Measurements from ENCODE around the gene NYAP1.
A peak's percentile ranks its signal among the peaks of the same experiment; 100 is the strongest.

The NYAP1 gene

DNA sequence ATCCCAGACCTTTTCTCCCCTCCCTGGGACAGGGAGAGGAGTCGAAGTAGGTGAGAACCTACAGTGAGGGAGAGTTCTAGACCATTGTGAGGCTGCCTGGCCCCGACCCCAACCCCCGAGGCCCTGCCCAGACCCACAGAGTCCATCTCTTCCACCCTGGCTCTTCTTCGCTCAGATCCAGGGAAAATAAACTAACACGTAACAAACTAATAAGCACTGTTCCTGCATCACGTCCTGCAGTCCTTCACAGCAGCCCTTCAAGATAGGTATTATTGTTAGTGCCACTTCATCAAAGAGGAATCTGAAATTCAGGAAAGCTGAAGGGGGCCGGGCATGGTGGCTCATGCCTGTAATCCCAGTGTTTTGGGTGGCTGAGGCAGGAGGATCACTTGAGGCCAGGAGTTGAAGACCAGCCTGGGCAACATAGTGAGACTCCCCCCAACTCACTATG, 19.5 kb upstream of the NYAP1 start, which contains the start of gene SPACDR:
Gene SPACDR (minus strand): TSS at position 51 of the 451 bp plus-strand sequence. CDS start 235 bp downstream, outside the sequence.
- DNase-seq: no peak

DNA sequence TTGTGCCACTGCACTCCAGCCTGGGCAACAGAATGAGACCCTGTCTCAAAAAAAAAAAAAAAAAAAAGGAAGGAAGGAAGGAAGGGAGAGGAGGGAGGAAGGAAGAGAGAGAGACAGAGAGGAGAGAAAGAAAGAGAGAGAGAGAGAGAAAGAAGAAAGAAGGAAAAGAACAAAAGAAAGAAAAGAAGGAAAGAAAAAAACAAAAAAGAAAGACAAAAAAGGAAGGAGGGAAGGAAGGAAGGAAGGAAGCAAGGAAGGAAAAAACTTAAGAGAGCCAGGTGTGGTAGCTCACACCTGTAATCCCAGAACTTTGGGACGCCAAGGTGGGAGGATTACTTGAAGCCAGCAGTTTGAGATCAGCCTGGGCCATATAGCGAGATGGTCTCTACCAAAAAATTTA, 18.9 kb upstream of the NYAP1 start:
- DNase-seq: no peak

DNA sequence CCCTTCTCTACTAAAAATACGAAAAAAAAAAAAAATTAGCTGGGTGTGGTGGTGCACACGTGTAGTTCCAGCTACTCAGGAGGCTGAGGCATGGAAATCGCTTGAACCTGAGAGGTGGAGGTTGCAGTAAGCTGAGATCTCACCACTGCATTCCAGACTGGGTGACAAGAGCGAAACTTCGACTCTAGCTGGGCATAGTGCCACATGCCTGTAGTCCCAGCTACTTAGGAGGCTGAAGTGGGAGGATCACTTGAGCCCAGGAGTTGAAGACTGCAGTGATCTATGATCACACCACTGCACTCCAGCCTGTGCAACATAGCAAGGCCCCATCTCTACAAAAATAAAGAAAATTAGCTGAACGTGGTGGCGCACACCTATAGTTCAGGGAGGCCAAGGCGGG, 18.4 kb upstream of the NYAP1 start:
- DNase-seq: no peak

DNA sequence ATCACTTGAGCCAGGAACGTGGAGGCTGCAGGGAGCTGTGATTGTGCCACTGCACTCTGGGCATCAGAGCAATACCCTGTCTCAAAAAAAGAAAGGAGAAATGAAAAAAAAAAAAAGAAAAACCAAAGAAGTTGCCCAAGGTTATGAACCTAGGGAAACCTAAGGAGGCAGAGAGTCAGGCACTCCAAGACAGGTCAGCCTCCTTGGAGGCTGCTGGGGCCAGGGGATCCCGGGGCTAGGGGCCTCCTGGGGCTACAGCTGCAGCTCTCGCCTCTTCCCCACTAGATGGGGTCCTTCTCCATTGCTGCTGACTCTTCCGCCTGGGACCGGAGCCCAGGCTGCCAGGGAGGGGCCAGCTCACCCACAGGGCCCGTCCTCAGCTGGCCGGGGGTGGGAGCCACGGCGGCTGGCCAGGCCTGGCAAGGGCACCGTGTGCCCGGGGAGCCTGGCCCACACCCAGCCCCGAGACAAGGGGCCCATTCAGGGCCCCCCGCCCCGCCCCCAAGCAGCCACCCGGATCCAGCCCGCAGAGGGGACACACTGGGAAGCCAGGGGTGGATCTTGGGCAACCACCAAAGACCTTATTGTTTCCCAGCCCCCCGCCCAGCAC, 17.9 kb upstream of the NYAP1 start:
- DNase-seq: peak; percentile 30

DNA sequence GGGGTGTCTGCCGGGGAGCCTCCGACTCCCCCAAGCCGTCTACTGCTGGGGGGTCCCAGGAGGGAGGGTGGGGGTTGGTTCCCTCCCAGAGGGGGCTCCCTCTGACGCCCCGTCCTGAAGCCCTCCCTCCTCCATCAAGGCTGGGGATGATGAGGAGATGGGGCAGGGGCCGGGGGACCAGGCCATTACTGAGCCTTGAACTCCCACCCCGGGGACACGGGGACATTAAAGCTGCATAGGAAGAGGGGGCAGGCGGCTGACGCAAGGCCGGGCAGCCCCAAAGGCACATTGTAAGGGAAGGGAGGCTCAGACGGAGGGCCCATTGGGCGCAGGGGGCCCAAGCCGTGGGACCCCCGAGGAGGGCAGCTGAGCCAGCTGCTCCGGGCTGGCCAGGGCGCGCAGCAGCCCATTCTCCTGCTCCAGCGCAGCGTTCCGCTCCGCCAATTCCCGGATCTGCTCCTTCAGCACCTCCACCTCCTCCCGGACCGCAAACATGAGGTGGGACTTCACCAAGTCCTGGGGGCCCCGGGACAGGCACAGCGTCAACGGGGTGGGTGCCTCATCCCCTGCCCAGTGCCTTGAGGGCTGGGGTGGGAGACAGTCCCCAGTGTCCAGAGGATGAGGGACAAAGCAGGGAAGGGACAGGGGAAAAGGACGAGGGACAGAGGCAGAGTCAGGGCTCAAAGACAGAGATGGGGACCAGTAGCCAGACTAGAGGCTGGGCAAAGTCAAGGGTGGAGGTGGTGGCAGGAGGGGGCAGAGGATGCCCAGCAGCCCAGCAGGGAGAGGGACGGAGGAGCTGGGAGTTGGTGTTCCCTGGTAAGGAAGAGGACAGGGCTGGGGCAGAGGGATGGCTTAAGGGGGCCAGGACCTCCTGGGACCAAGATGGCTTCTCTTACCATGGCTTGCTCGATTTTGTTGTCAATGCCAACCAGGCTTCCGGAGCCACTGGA, 16.8 kb upstream of the NYAP1 start:
- DNase-seq: no peak

DNA sequence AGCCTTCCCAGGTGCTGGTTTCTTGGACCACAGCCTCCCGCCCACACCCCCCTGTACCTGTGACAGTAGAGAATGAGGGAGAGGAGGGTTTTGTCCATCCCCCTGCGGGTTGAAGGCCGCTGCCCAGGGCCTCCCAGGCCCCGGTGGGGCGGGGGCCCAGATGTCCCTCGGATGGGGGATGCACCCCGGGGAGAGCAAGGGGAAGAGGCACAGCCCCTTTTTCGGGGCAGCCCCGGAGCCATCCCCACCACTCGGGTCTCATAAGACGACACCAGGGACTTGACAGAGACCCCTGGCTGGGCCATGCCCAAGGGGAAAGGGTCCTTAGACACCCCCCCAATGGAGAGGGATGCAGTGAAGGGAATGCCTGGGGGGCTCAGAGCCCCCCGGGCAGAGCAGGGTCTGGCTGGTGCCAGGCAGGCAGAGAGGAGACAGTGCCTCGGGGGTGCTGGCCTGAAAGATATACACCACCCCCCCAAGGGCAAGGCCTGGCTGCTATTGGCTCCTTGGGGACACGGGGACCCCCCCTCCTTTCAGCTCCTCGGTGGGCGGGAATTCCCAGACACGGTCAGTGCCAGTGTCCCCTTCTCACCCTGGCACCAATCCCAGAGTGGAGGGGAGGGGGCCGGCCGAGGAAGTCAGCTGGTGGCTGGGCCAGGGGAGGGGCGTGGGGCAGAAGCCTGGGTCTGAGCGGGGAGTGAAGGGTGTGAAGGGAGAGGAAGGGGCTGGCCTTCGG, 15.9 kb upstream of the NYAP1 start:
- no peak for DNase-seq

DNA sequence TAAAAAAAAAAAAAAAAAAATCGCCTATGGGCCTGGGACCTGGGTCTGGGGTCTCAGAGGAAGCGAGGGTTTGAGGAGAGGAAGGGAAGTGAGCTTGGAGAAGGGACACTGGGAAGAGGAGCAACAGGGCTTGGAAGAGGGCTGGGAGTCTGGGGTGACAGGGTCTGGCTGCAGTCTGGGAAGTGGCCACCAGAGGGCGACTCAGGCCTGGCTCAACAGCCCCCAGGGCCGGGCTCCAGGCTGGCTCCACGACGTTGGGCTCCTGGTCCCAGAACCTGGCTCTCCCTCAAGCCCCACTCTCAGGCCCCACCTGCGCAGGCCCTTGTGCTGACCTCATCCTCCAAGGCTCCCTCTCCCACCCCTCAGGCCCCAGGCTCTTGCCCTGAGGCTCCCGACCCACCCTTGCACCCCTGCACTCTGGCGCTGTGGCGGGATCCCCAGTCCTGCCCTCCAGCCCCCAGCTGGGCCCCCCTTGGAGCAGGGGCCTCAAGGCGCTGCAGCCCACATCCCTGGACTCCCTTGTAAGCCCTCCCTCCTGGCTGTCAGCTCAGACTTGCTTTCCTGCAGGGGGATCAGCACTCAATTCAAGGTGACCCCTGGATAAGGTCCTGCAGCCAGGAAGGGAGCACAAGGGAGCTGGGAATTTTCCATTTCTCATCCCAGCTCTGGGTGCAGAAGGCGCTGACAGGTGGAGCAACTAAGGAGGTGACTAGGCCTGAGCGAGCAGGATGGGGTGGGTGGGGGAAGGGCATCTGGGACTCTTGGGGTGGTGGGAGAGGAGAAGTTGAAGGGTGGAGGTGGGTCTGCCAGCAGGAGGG, 14.3 kb upstream of the NYAP1 start:
- DNase-seq: peak; percentile 59

DNA sequence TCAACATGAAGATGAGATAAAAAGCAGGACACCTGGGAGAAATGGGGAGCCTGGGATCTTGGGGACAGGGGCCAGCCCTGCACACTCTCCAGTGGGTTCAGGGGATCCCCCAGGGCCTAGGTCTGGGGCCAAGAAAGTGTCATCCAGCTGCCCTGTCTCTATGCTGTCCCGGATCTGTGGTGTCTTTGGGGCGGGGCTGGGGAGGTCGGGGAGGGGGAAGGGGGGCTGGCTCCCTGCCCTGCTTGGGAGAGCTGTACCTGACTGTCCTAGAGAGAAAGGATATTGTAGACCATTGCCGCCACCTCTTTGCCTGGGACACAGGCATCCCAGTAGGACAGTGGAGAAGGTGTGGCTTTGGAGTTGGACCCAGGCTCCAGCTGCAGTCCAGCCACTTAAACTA, 12.7 kb upstream of the NYAP1 start:
- DNase-seq: no peak

DNA sequence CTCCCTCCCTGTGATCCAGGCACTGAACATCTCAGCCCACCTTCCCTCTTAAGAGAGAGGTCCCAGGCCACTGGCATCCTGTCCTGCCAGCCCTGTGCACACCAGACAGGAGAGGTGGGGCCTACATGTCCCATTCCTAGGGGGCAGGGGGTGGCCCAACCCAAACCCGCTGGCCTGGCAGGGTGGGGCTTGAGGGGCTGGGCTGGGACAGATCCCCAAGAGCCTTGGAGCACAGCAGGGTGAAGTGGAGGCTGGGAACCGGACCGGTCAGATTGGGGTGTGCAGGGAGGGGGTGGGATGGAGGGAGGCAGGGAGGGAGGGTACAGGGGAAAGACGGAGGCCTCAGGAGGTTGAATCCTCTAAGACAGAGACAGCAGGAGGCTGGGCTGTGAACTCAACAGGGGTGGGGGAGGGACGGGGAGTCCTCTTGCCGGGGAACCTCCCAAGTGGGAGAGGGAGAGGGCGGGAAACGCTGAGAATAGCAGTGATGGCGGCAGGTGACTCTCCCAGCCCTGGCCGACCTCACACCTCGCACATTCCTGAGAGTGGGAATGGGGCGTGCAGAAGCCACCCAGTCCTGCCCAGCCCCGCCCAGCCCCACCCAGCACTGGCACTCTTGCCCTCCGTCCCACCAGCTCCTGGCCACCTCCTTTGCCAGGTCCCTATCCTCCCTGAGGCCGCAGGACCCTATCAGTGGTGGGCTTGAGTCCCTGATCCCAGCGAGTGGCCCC, 11.4 kb upstream of the NYAP1 start:
- DNase-seq: no peak

DNA sequence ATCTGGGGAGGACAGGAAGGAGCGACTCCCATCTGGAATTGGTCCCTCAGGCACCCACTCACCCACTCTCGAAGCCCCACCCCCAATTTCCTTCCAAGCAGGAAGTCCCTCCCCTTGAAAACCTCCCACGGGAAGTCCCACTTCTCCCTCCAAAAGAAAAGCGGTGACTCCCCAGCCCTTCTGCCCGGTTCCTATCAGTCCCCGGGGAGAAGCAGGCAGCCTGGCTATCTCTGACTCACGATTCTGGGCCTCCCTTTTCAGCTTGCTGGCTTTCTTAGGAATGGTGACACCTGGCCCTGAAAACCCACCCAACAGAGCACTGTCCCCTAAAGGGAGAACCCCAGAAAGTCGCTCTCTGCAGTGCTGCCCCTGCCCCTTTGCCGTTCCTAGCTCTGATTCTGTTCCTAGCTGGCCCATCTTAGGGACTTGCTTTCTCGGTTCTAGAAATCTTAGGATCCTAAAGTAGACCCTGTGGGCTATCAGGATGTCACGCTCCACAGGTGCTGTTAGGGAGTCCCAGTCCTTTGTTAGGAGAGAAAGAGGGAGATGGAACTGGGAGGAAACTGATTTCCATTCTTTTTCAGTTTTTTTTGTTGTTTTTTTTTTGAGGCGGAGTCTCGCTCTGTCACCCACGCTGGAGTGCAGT, 10.8 kb upstream of the NYAP1 start:
- no peak for DNase-seq

DNA sequence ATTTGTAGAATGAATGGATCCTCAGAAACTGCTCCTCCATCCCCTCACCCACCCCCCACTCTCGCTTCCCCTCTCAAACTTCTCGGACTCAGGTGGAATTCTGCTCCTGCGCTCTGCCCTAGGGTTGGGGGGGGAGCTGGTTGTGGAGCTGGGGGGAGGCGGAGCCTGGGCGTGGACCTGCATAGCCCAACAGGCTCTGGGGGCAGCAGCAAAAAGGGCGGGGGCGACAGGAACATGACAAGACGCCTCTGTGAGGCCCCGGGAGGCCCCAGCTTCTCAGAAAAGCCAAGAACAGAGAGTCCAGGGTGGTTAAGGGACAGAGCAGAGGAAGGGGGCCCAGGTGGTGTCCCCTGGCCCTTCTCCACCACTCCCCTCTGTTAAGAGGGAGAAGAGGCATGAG, 8.2 kb upstream of the NYAP1 start:
- no peak for DNase-seq

DNA sequence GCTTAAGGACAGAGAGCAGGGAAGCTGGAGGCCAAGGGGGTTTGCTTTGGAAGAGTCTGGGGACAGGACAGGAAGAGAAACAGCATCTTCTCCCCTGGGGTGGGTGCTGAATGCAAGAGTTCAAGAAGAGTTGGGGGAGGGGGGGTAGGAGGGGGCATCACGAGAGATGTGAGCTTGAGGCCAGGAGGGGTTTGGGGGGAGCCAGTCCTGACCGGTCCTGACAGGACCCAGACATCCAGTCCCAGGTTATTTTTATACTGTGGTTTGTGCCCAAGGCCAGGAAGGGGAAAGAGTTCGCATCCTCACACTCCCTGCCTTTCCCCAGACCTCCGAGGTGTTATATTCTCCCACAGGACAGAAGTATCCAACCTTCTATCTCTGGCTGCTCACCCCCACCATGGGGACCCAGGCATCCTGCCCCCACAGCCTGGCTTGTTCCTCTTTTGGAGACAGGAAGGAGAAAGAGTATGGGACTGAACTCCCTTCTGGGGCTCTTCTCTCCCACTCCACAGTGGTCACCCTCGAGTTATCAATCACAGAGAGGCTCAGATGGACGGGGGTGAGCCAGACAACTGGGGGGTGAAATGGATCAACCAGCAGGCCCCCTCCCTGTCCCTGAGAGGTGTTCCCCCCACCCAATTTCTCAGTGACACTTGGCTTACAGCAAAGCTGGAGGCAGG, 7.5 kb upstream of the NYAP1 start:
- no peak for DNase-seq

DNA sequence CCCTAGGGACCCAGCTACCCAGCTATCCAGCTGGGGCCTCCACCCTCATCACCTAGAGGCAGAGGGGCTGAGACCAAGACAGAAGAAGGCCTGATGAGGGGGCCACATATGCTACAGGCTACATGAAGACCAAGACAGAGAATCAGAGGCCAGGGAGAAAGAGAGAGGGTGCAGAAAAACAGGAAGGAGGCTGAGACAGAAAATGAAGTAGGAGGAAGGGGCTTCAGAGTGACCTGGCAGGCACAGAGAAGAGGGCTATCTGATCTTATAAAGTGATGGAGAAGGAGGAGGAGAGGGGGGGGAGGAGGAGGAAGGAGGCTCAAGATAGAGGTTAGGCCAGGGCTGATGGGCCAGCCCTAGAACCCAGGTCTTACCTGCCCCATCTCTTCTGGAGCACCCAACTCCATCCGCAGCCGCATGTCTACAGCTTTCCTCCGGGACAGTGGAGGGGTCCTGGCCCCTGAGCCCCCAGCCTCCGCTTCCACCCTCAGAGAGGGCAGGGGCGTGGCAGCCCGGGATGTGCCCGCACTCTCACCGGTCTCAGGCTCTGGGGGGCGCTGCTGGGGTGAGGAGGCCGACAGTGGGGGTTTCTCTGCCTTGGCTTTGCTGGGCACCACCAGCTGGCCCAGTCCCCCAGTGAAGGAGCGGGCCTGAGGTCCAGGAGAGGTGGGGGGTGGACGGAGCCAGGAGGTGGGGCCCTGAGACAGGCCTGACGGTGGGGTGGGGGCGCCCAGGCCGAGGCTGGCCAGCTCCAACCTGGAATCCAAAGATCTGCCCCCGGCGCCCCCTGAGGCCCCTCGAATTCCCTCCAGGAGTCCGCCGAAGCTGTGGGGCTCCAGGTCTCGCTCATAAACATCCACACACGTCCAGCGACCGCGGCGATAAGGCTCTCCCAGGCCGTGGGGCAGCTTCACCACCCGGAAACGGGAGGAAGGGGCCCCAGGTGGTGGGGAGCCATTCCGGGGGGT, 6.5 kb upstream of the NYAP1 start:
- DNase-seq: no peak

DNA sequence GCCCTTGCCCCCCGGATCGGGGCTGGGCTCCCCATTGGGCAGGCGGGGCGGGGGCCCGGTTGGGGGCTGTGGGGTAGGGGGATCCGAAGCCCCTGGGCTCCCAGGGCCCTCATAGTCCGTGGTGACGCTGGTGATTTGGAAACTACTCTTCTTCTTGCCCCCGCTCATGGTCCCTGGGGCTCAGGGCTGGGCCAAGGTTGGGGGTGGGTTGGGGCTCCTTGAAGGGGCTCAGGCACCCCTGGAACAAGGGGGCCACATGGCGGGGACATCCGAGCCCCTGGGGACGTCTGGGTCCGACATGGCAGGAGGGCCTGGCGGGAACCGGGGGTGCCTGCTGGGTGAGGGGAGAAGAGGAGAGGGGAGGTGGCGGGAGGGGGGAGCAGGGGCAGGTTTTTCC, 5.9 kb upstream of the NYAP1 start:
- no peak for DNase-seq

DNA sequence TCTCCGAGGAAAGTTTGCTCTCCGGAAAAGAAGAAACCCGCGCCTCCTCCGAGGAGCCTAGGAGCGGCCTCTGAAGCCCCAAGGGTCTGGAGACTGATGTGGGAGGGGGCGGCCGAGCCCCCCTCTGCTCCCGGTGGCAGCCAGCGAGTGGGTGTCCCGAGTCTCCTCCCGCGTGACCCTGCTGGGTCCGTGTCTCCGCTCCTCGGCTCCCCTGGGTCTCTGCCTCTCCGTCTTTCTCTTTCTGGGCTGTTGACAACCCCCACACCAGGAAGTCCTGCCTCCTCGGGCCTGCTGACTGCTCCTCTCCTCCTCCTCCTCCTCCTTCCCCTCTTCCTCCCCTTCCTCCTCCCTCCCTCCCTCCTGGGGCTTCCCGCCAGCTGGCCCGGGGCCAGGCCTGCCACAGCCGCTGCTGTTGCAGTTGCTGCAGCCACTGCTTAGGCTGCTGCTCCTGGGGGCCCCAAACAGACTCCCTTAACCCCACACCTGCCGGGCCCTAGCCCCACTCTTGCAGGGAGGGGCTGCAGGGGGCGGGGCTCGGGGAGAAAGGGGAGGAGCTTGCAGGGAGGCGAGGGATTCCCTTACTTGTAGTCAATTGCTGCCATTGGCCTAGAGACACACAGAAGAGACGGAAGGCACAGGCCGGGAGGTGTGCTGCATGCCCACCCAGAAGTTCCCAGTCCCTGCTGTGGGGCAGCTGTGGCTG, 4.6 kb upstream of the NYAP1 start, which contains the start of gene TSC22D4:
Gene TSC22D4 (minus strand): TSS at position 257 of the 703 bp plus-strand sequence. CDS start 1,176 bp downstream, outside the sequence.
- DNase-seq: peak; percentile 83

DNA sequence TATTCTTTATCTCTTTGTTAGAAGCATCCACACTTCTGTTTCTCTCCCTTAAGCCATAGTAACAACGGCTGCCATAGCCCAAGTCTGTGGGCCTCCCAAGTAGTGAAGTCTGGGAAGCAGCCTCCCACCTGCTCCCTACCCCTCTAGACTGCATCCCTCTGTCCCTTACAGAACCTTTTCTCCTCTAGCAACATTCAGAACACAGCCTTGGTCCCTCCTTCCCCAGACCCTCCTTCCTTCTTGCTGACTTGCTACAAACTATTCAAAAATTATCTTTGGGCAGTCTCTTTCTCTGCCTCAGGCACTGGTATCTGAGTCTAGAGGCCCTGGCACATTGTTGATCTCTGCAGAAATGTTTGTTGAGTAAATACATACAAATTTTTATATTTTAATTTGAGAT, 2.3 kb upstream of the NYAP1 start:
- DNase-seq: no peak

DNA sequence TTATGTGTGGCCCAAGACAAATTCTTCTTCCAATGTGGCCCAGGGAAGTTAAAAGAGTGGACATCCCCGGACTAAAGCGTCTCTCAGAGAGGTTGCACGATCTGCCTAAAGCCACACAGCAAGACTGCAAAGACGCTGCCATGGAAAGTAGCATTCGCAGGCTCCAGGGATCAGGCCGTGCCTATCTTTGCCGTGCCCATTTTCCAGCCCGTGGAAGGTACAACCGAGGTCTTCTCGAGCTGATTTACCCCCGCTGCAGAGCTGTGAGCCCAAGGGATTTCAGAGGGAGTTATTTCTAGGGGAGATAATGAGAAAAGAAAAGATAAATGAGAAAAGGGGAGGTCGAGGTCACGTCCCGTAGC, 1.0 kb upstream of the NYAP1 start:
- DNase-seq: no peak

DNA sequence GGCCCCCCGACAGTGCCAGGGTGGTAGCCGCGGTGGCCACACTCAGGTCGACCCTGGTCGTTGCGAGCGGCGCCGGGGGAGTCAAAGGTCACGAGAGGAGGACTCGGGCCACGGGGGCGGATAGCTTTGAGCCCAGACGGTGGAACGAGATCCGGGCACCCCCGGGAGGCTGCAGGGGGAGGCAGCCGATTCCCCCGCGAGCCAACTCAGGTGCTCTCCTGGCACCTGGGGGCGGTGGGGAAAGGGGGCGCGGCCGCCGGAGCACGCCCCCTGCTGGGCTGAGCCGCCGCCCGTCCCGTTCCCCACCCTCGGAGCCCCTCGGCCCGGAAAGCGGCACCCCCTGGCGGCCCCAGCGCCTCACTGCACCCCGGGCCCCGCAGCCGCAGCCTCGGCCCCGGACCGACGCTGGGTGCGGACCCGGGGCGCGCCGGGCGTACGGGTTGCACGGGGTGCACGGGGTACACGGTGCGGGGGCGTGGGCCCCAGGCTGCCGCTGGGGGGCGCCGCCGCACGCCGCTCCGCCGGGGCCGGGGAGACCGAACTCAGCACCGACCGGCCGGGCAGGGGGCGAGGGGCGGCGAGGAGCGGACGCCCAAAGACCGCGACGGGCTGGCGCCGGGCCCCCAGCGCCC, 521 bp upstream of the NYAP1 start:
- peak; percentile 34 for DNase-seq

All from amniotic stem cell (primary cell).